ENCODE measurements around the gene ATF7. TPM values are rescaled to one million over a fixed set of nuclear protein-coding genes. Genes with fewer than 3 reads are reported as not detected.

ATF7 gene
- polyA plus RNA-seq, 1 of the 3 experiments (the other 2 are of a cell fraction) = 12.8 TPM

DNA sequence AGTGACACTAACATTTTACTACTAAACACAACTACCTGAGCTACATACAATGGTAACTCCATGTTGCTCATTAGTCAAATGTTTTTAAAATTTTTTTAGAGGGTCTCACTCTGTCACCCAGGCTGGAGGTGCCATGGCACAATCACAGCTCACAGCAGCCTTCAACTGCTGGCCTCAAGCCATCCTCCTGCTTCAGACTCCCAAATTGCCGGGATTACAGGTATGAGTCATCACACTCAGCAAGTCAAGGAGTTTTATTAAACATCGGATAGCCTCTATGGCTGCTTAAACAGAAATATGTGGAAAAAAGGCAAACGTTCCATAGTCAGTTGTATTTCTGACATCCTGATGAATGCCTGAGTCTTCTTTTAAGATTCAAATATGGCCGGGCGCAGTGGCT is 107.8 kb downstream of the ATF7 start:
- no peaks in the 10 kb centered on the region for H3K9me2 ChIP-seq
- no peaks in the 10 kb centered on the region for H3K4me1 ChIP-seq (ENCODE audit: control insufficient read depth in 1 of 2, insufficient read depth in 2 of 2, low read depth in 1 of 2, low read length in 1 of 2)
- no peak overlapping the region for H3K27ac ChIP-seq (ENCODE audit: low read depth in 2 of 2, low read length in 1 of 2)
- H3K9ac ChIP-seq = no peak overlapping the region
- H3F3A ChIP-seq (replicated peaks; ENCODE audit: insufficient read depth) = no peaks in the 10 kb centered on the region
- no peak overlapping the region for H3K4me2 ChIP-seq
- no peak overlapping the region for H3K4me3 ChIP-seq (ENCODE audit: low read depth in 2 of 2, low read length in 1 of 2)
- no peak for DNase-seq
- H3K36me3 ChIP-seq (replicated peaks in 1 of 2; ENCODE audit: control insufficient read depth in 1 of 2, insufficient read depth in 2 of 2, low read length in 1 of 2) = peaks cover 58 to 74% of the 10 kb centered on the region in 2 experiments
- no peaks in the 10 kb centered on the region for H3K79me2 ChIP-seq (ENCODE audit: insufficient read depth)
- no peaks in the 10 kb centered on the region for H4K20me1 ChIP-seq (ENCODE audit: insufficient read depth)
- WGBS (ENCODE audit: low lambda C conversion rate) = 76% methylated on average over 5 of the region's 5 CpGs
- H2AFZ ChIP-seq (ENCODE audit: low read depth) = no peak overlapping the region
- POLR2A ChIA-PET = no interaction called here
- no peaks in the 10 kb centered on the region for H3K27me3 ChIP-seq (ENCODE audit: insufficient read depth)
- CTCF ChIA-PET = interaction anchor here (0.9 to 4.0 kb wide), 5 partner anchors 9 to 228 kb away, joined by 3 to 19 read pairs (median 7); partner anchors contain the start of gene TARBP2
- TF ChIP-seq TAF1 (IDR thresholded peaks at IDR 0.05; ENCODE audit: borderline replicate concordance, low read depth, low read length) (no peak), FOXM1 (IDR thresholded peaks at IDR 0.05; ENCODE audit: low read depth) (no peak), GATA2 (CRISPR knock-in tag; IDR thresholded peaks at IDR 0.05) (no peak), YY1 (IDR thresholded peaks at IDR 0.05; ENCODE audit: low read depth) (no peak), RXRA (IDR thresholded peaks at IDR 0.05; ENCODE audit: borderline replicate concordance, low read depth) (no peak)
- TF ChIP-seq, protein P1, sequence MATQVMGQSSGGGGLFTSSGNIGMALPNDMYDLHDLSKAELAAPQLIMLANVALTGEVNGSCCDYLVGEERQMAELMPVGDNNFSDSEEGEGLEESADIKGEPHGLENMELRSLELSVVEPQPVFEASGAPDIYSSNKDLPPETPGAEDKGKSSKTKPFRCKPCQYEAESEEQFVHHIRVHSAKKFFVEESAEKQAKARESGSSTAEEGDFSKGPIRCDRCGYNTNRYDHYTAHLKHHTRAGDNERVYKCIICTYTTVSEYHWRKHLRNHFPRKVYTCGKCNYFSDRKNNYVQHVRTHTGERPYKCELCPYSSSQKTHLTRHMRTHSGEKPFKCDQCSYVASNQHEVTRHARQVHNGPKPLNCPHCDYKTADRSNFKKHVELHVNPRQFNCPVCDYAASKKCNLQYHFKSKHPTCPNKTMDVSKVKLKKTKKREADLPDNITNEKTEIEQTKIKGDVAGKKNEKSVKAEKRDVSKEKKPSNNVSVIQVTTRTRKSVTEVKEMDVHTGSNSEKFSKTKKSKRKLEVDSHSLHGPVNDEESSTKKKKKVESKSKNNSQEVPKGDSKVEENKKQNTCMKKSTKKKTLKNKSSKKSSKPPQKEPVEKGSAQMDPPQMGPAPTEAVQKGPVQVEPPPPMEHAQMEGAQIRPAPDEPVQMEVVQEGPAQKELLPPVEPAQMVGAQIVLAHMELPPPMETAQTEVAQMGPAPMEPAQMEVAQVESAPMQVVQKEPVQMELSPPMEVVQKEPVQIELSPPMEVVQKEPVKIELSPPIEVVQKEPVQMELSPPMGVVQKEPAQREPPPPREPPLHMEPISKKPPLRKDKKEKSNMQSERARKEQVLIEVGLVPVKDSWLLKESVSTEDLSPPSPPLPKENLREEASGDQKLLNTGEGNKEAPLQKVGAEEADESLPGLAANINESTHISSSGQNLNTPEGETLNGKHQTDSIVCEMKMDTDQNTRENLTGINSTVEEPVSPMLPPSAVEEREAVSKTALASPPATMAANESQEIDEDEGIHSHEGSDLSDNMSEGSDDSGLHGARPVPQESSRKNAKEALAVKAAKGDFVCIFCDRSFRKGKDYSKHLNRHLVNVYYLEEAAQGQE (IDR thresholded peaks at IDR 0.05; ENCODE audit: low read depth, low read length) = no peak
- TF ChIP-seq, protein P2, sequence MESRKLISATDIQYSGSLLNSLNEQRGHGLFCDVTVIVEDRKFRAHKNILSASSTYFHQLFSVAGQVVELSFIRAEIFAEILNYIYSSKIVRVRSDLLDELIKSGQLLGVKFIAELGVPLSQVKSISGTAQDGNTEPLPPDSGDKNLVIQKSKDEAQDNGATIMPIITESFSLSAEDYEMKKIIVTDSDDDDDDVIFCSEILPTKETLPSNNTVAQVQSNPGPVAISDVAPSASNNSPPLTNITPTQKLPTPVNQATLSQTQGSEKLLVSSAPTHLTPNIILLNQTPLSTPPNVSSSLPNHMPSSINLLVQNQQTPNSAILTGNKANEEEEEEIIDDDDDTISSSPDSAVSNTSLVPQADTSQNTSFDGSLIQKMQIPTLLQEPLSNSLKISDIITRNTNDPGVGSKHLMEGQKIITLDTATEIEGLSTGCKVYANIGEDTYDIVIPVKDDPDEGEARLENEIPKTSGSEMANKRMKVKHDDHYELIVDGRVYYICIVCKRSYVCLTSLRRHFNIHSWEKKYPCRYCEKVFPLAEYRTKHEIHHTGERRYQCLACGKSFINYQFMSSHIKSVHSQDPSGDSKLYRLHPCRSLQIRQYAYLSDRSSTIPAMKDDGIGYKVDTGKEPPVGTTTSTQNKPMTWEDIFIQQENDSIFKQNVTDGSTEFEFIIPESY (IDR thresholded peaks at IDR 0.05; ENCODE audit: borderline replicate concordance, low read depth) = no peak
- no peaks in the 10 kb centered on the region for H3K9me3 ChIP-seq

GRCh38 chr12:53516758-53517455 is 109.3 kb downstream of the ATF7 start:
- POLR2A ChIA-PET = interaction anchor here (1.0 kb wide), 1 partner anchor 16 kb away, joined by 3 read pairs; the partner anchor contains the start of gene TARBP2
- no peak for DNase-seq
- TF ChIP-seq EP300 (IDR thresholded peaks at IDR 0.05; ENCODE audit: borderline replicate concordance in 1 of 2, low read depth in 1 of 2, low read length in 1 of 2) (no peak), YY1 (IDR thresholded peaks at IDR 0.05; ENCODE audit: low read depth) (no peak), RCOR1 (IDR thresholded peaks at IDR 0.05; ENCODE audit: low read length) (no peak), FOXM1 (IDR thresholded peaks at IDR 0.05; ENCODE audit: low read depth) (no peak), EZH2phosphoT487 (IDR thresholded peaks at IDR 0.05; ENCODE audit: borderline replicate concordance, low read depth) (no peak), SMC3 (IDR thresholded peaks at IDR 0.05; ENCODE audit: low read depth, low read length) (no peak), CHD2 (IDR thresholded peaks at IDR 0.05; ENCODE audit: low read length, partially characterized antibody) (no peak), GABPA (IDR thresholded peaks at IDR 0.05; ENCODE audit: low read depth) (no peak), POLR2AphosphoS5 (IDR thresholded peaks at IDR 0.05; ENCODE audit: low read depth, low read length) (no peak), RXRA (IDR thresholded peaks at IDR 0.05; ENCODE audit: borderline replicate concordance, low read depth) (no peak), MXI1 (IDR thresholded peaks at IDR 0.05; ENCODE audit: low read depth, low read length) (no peak), USF1 (IDR thresholded peaks at IDR 0.05; ENCODE audit: borderline replicate concordance, low read depth) (no peak), ELF1 (IDR thresholded peaks at IDR 0.05) (no peak), GATA2 (CRISPR knock-in tag; IDR thresholded peaks at IDR 0.05) (no peak), NFIC (IDR thresholded peaks at IDR 0.05; ENCODE audit: borderline replicate concordance) (no peak), FOXJ3 (CRISPR knock-in tag; IDR thresholded peaks at IDR 0.05) (no peak)
- TF ChIP-seq, protein P3, sequence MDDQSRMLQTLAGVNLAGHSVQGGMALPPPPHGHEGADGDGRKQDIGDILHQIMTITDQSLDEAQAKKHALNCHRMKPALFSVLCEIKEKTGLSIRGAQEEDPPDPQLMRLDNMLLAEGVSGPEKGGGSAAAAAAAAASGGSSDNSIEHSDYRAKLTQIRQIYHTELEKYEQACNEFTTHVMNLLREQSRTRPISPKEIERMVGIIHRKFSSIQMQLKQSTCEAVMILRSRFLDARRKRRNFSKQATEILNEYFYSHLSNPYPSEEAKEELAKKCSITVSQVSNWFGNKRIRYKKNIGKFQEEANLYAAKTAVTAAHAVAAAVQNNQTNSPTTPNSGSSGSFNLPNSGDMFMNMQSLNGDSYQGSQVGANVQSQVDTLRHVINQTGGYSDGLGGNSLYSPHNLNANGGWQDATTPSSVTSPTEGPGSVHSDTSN (IDR thresholded peaks at IDR 0.05) = no peak

More at GRCh38 chr12:53516758-53517455, 109.3 kb downstream of the ATF7 start:
- H3K36me3 ChIP-seq (replicated peaks in 1 of 2; ENCODE audit: control insufficient read depth in 1 of 2, insufficient read depth in 2 of 2, low read length in 1 of 2) = peaks cover 64% of the 10 kb centered on the region in 2 experiments
- H4K20me1 ChIP-seq (ENCODE audit: insufficient read depth) = no peaks in the 10 kb centered on the region
- H2AFZ ChIP-seq (ENCODE audit: low read depth) = no peak overlapping the region
- H3K27ac ChIP-seq (ENCODE audit: low read depth in 2 of 2, low read length in 1 of 2) = no peak overlapping the region
- H3K27me3 ChIP-seq (ENCODE audit: insufficient read depth) = no peaks in the 10 kb centered on the region
- H3F3A ChIP-seq (replicated peaks; ENCODE audit: insufficient read depth) = no peaks in the 10 kb centered on the region
- H3K9me2 ChIP-seq = no peaks in the 10 kb centered on the region
- H3K9me3 ChIP-seq = no peaks in the 10 kb centered on the region
- no peak overlapping the region for H3K4me3 ChIP-seq (ENCODE audit: low read depth in 2 of 2, low read length in 1 of 2)
- 94% methylated on average over 12 of the region's 13 CpGs for WGBS (ENCODE audit: low lambda C conversion rate)
- H3K4me1 ChIP-seq (ENCODE audit: control insufficient read depth in 1 of 2, insufficient read depth in 2 of 2, low read depth in 1 of 2, low read length in 1 of 2) = no peaks in the 10 kb centered on the region
- no peak overlapping the region for H3K9ac ChIP-seq
- CTCF ChIA-PET = interaction anchor here (1.1 to 4.0 kb wide), 3 partner anchors 27 to 195 kb away, joined by 4 to 19 read pairs (median 6); partner anchors contain the start of gene AAAS
- H3K79me2 ChIP-seq (ENCODE audit: insufficient read depth) = no peaks in the 10 kb centered on the region
- H3K4me2 ChIP-seq = no peak overlapping the region

Measured in SK-N-SH (cell line).